Measurements from ENCODE around the gene PFKP.

- TF ChIP-seq CTCF (IDR thresholded peaks at IDR 0.05; ENCODE audit: low read depth, low read length, poor library complexity, severe bottlenecking) (no peak), EZH2phosphoT487 (IDR thresholded peaks at IDR 0.05; ENCODE audit: borderline replicate concordance, low read length) (no peak)
Measured at GRCh38 chr10:3145366-3145765, 78.0 kb downstream of the PFKP start.

Data from DOHH2 (cell line).